Smooth muscle cell (in vitro differentiated cells): ENCODE data around the gene ZNRF3. TPM values are rescaled to one million over a fixed set of nuclear protein-coding genes. Genes with fewer than 3 reads are reported as not detected.

Source experiments
- DNase-seq: peaks from one replicate; lab custom pipeline; 2025; ENCODE audit not compliant: unreplicated experiment; lab: John Stamatoyannopoulos, UW
- H2AFZ ChIP-seq: fragments of 200-600 bp; sonication (generic); 2 replicates; pipeline ENCODE4 v1.6.0; 2016; ENCODE audit warnings: antibody characterized with exemption, low read depth, mild to moderate bottlenecking
- H3F3A ChIP-seq: fragments of 200-600 bp; sonication (generic); 2 replicates; pipeline ENCODE4 v1.6.0; 2017; ENCODE audit warnings: antibody characterized with exemption, low read depth
- H3K27ac ChIP-seq: fragments of 200-600 bp; sonication (generic); 2 replicates; pipeline ENCODE4 v1.5.1; 2016; ENCODE audit warnings: low read depth, mild to moderate bottlenecking
- H3K27me3 ChIP-seq: fragments of 200-600 bp; sonication (generic); 2 replicates; pipeline ENCODE4 v1.6.1; 2016; ENCODE audit warnings: low read depth, mild to moderate bottlenecking
- H3K36me3 ChIP-seq: fragments of 200-600 bp; sonication (generic); 2 replicates; pipeline ENCODE4 v1.5.1; 2016; ENCODE audit warnings: low read depth
- H3K4me1 ChIP-seq: fragments of 200-600 bp; sonication (generic); 2 replicates; pipeline ENCODE4 v1.5.1; 2016; ENCODE audit warnings: low read depth
- H3K4me2 ChIP-seq: fragments of 200-600 bp; sonication (generic); 2 replicates; pipeline ENCODE4 v1.6.0; 2016; ENCODE audit warnings: mild to moderate bottlenecking
- H3K4me3 ChIP-seq: fragments of 200-600 bp; sonication (generic); 2 replicates; pipeline ENCODE4 v1.5.1; 2016; ENCODE audit warnings: mild to moderate bottlenecking
- H3K79me2 ChIP-seq: fragments of 200-600 bp; sonication (generic); 2 replicates; pipeline ENCODE4 v1.6.0; 2016; ENCODE audit warnings: low read depth, mild to moderate bottlenecking
- H3K9ac ChIP-seq: fragments of 200-600 bp; sonication (generic); 2 replicates; pipeline ENCODE4 v1.6.0; 2016; ENCODE audit warnings: low read depth
- H3K9me3 ChIP-seq: fragments of 200-600 bp; sonication (generic); replicated peaks from 2 replicates; pipeline ENCODE4 v1.5.1; 2016; ENCODE audit warnings: low read depth
- H4K20me1 ChIP-seq: fragments of 200-600 bp; sonication (generic); 2 replicates; pipeline ENCODE4 v1.6.0; 2016; ENCODE audit warnings: low read depth
- CTCF ChIP-seq: fragments of 200-600 bp; sonication (generic); IDR thresholded peaks from 2 replicates; pipeline ENCODE4 v1.5.1; 2017; ENCODE audit warnings: borderline replicate concordance, mild to moderate bottlenecking, antibody characterized with exemption; ENCODE audit not compliant: insufficient read depth, poor library complexity, severe bottlenecking
- WGBS: methylation state at CpG from one replicate; pipeline ENCODE4 v1.1.7; 2016; ENCODE audit warnings: low lambda C conversion rate; 5-methylcytosine and 5-hydroxymethylcytosine counted together
- polyA plus RNA-seq: library from polyadenylated mRNA; unstranded; fragments of >200 nt; fragmentation: Nextera tagmentation; extraction: Ambion mirVana; gene quantifications from 2 replicates; pipeline ENCODE4 v1.2.1, GENCODE V29; 2016
- total RNA-seq: library from RNA; depleted of rRNA; stranded (reverse); fragments of >200 nt; gene quantifications from 2 replicates; pipeline ENCODE4 v1.2.3, GENCODE V29; 2014

Gene ZNRF3
- total and polyA plus RNA-seq, 2 experiments from 2014 or later = 4.7 to 5.5 TPM

GRCh38 chr22:29069463-29069862 lies 186.1 kb downstream of the ZNRF3 start:
- no peaks in the 10 kb centered on the region for H3K9me3 ChIP-seq
- no peak overlapping the region for H2AFZ ChIP-seq
- no peak for DNase-seq
- H3K27me3 ChIP-seq = peaks cover 26% of the 10 kb centered on the region
- WGBS = 82% methylated on average over 4 of the region's 4 CpGs
- no peak overlapping the region for H3K9ac ChIP-seq
- no peaks in the 10 kb centered on the region for H3K36me3 ChIP-seq
- H3F3A ChIP-seq = no peaks in the 10 kb centered on the region
- peaks cover 14% of the 10 kb centered on the region for H3K4me1 ChIP-seq
- H3K4me3 ChIP-seq = no peak overlapping the region
- TF ChIP-seq CTCF = no peak
- H3K4me2 ChIP-seq = no peak overlapping the region
- H3K79me2 ChIP-seq = no peaks in the 10 kb centered on the region
- no peaks in the 10 kb centered on the region for H4K20me1 ChIP-seq
- H3K27ac ChIP-seq = no peak overlapping the region

- no peak overlapping the region for H3K27ac ChIP-seq
- no peak overlapping the region for H3K4me3 ChIP-seq
- H2AFZ ChIP-seq = no peak overlapping the region
- TF ChIP-seq CTCF = no peak
- no peak overlapping the region for H3K9ac ChIP-seq
- no peak overlapping the region for H3K4me2 ChIP-seq
- H4K20me1 ChIP-seq = no peaks in the 10 kb centered on the region
- 100% methylated on average over 4 of the region's 4 CpGs for WGBS
- H3K79me2 ChIP-seq = no peaks in the 10 kb centered on the region
- DNase-seq = no peak
- H3K9me3 ChIP-seq = no peaks in the 10 kb centered on the region
- H3F3A ChIP-seq = no peaks in the 10 kb centered on the region
- H3K27me3 ChIP-seq = peaks cover 26% of the 10 kb centered on the region
- H3K36me3 ChIP-seq = no peaks in the 10 kb centered on the region
- peaks cover 14% of the 10 kb centered on the region for H3K4me1 ChIP-seq
Observed at GRCh38 chr22:29070490-29070889, 187.1 kb downstream of the ZNRF3 start.

- no peaks in the 10 kb centered on the region for H4K20me1 ChIP-seq
- H3K4me2 ChIP-seq = peak overlapping the region; percentile 96
- no peaks in the 10 kb centered on the region for H3K9me3 ChIP-seq
- no peaks in the 10 kb centered on the region for H3K79me2 ChIP-seq
- H3K4me3 ChIP-seq = peak overlapping the region; percentile 55
- H3K27me3 ChIP-seq = peaks cover 26% of the 10 kb centered on the region
- no peaks in the 10 kb centered on the region for H3K36me3 ChIP-seq
- 8% methylated on average over 35 of the region's 60 CpGs for WGBS
- H2AFZ ChIP-seq = peak overlapping the region; percentile 82
- no peak for TF ChIP-seq CTCF
- no peak overlapping the region for H3K27ac ChIP-seq
- H3F3A ChIP-seq = no peaks in the 10 kb centered on the region
- H3K4me1 ChIP-seq = peaks cover 14% of the 10 kb centered on the region
- no peak overlapping the region for H3K9ac ChIP-seq
- DNase-seq = no peak
Observed at GRCh38 chr22:29071261-29072045, 188.1 kb downstream of the ZNRF3 start.
